IgD-negative memory B cell (primary cell): ENCODE results near the gene NOL4L. TPM values are rescaled to one million over a fixed set of nuclear protein-coding genes. Genes with fewer than 3 reads are reported as not detected.

Experiments
- H3K27ac Mint-ChIP-seq, 3 donors: one replicate each; pipeline ENCODE4 v1.8.0; 2020 to 2022; ENCODE audit warnings: mild to moderate bottlenecking in 3 of 3, mixed read lengths in 3 of 3, moderate library complexity in 1 of 3
- H3K27me3 Mint-ChIP-seq: one replicate; pipeline ENCODE4 v1.8.0; 2021; ENCODE audit warnings: mixed read lengths
- H3K36me3 Mint-ChIP-seq: one replicate; pipeline ENCODE4 v1.8.0; 2020; ENCODE audit warnings: mild to moderate bottlenecking, mixed read lengths
- H3K4me1 Mint-ChIP-seq, 3 donors: one replicate each; pipeline ENCODE4 v1.8.0; 2020 to 2022; ENCODE audit warnings: mixed read lengths in 3 of 3, mild to moderate bottlenecking in 1 of 3
- H3K4me3 Mint-ChIP-seq, 4 donors: one replicate each; pipeline ENCODE4 v1.8.0; 2020 to 2022; ENCODE audit warnings: mild to moderate bottlenecking in 4 of 4, mixed read lengths in 4 of 4, moderate library complexity in 3 of 4
- H3K9me3 Mint-ChIP-seq, 3 donors: one replicate each; pipeline ENCODE4 v1.8.0; 2020 to 2021; ENCODE audit warnings: mixed read lengths in 3 of 3, mild to moderate bottlenecking in 1 of 3
- polyA plus RNA-seq: library from polyadenylated mRNA; unstranded; fragments of 300-500 nt; fragmentation: Illumina TruSeq; gene quantifications from one replicate; pipeline ENCODE4 v1.2.3, GENCODE V29; 2021

NOL4L gene
- polyA plus RNA-seq, 1 donor from 2014 or later = 7.3 TPM

DNA sequence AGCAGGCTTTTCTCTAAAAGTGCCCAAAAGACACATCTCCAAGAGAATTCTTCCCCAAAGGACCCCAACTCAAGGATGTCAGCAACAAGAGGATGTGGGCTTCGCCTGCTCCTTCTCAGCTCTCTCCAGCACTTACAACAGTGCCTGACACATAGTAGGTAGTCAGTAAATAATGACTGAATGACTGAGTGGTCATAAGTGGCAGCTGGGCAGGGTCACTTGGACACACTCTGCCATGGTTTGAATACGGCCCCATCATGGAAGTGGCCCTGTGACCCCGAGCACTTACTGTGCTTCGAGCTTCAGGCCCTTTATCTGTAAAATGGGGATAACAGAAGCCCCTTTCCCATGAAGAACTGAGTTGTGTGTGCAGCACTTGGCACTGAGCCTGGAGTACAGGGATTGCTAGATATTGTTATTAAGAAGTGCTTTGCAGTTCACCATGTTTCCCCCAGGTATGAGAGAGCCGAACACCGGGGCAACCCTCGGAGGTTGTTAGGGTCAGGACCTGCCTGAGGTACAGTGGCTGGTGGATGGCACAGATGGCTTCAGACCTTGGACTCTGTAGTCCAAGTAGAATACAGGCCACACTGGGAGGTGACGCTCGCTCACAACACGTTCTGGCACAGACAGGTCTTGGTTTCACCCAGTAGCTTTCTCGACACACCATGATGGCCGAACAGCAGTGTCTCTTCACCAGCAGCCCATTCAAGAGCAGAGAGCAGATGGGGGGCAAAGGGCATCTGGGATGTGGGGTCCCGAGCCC is 56.0 kb downstream of the NOL4L start:
- H3K9me3 Mint-ChIP-seq = no peaks in the 10 kb centered on the region
- H3K36me3 Mint-ChIP-seq = peaks cover 3% of the 10 kb centered on the region
- H3K4me3 Mint-ChIP-seq = peak overlapping the region in 1 of 4 donors; percentile 20
- H3K27me3 Mint-ChIP-seq = no peaks in the 10 kb centered on the region
- H3K4me1 Mint-ChIP-seq = peaks cover 32 to 50% (median 38%) of the 10 kb centered on the region in 3 donors
- H3K27ac Mint-ChIP-seq = peak overlapping the region in 2 of 3 donors; percentile 62 to 83

DNA sequence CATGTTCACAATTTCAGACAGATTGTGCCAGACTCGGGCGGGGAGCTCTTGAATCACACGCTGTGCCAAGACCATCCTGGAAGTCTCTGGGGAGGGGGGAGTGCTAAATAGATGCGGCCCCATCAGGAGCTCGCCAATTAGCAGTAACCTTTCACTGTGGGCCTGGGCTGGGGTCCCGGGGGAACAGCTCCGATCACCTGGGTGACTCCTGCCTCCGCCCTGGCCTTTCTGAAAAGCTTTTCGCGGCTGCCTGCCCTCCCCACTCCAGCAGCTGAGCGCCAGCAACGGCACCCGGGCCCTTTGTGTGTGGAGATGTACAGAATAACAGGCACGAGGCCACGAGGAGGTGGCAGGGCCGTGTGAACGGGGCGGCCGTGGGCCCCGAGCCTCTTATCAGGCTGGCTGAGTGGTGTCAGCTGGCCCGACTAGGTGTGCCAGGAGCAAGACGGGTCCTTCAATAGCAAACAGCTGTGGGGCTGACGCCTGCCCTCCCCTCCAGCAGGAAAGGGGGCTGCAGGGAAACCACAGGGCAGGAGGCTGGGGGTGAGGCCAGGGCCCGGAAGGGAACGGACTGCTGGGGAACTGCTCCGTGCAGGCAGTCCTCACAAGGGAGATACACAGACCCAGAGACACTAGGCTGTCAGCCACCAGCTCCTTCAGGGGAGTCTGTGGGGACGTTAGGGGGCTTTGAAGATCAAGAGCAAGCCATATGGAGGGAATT is 56.8 kb downstream of the NOL4L start:
- Mint-ChIP-seq H3K9me3 (no peaks in the 10 kb centered on the region), H3K4me3 (peak overlapping the region in 2 of 4 donors; percentile 22 to 25), H3K36me3 (peaks cover 3% of the 10 kb centered on the region), H3K27ac (peak overlapping the region; percentile 53 to 83 (median 76)), H3K27me3 (no peaks in the 10 kb centered on the region), H3K4me1 (peaks cover 32 to 44% (median 33%) of the 10 kb centered on the region in 3 donors)

- Mint-ChIP-seq H3K9me3 (no peaks in the 10 kb centered on the region), H3K4me3 (peak overlapping the region in 2 of 4 donors; percentile 72 to 82), H3K36me3 (peaks cover 3% of the 10 kb centered on the region), H3K4me1 (peaks cover 38 to 46% (median 38%) of the 10 kb centered on the region in 3 donors), H3K27ac (peak overlapping the region; percentile 40 to 76 (median 53)), H3K27me3 (no peaks in the 10 kb centered on the region)
Measured at GRCh38 chr20:32527447-32528055, 57.6 kb downstream of the NOL4L start.

DNA sequence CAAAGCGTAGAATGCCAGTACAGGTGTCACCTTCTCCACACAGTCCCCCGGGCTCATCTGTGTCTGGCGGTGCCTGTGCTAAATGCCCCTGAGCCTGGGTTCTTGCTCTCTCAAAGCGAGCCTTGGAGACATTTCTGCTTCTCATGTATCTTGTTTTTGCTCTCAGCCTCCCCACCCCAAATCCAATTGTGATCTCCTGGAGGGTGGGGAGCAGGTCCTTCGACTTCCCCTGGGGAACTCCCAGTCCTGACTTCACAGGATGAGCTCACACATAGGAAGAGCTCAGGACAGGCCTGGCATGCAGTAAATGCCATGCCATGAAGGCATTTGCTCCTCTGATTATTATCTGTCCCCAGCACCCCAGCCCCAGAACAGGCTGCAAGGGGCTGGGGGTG is 58.1 kb downstream of the NOL4L start:
- Mint-ChIP-seq H3K27ac (peak overlapping the region; percentile 40 to 76 (median 47)), H3K4me3 (peak overlapping the region in 2 of 4 donors; percentile 70 to 82), H3K4me1 (peaks cover 35 to 49% (median 43%) of the 10 kb centered on the region in 3 donors), H3K9me3 (no peaks in the 10 kb centered on the region), H3K27me3 (no peaks in the 10 kb centered on the region), H3K36me3 (peaks cover 3% of the 10 kb centered on the region)

GRCh38 chr20:32526541-32526940 is 58.6 kb downstream of the NOL4L start:
- Mint-ChIP-seq H3K27me3 (no peaks in the 10 kb centered on the region), H3K4me3 (peak overlapping the region in 3 of 4 donors; percentile 63 to 77 (median 75)), H3K4me1 (peaks cover 33 to 50% (median 48%) of the 10 kb centered on the region in 3 donors), H3K9me3 (no peaks in the 10 kb centered on the region), H3K36me3 (peaks cover 3% of the 10 kb centered on the region), H3K27ac (peak overlapping the region in 2 of 3 donors; percentile 76)

GRCh38 chr20:32526125-32526524 is 59.0 kb downstream of the NOL4L start:
- no peaks in the 10 kb centered on the region for H3K27me3 Mint-ChIP-seq
- H3K27ac Mint-ChIP-seq = peak overlapping the region in 2 of 3 donors; percentile 76
- H3K4me3 Mint-ChIP-seq = peak overlapping the region in 3 of 4 donors; percentile 63 to 77 (median 75)
- H3K4me1 Mint-ChIP-seq = peaks cover 35 to 51% (median 50%) of the 10 kb centered on the region in 3 donors
- H3K9me3 Mint-ChIP-seq = no peaks in the 10 kb centered on the region
- H3K36me3 Mint-ChIP-seq = peaks cover 3% of the 10 kb centered on the region

- Mint-ChIP-seq H3K36me3 (peaks cover 7% of the 10 kb centered on the region), H3K9me3 (no peaks in the 10 kb centered on the region), H3K27me3 (no peaks in the 10 kb centered on the region), H3K4me1 (peaks cover 35 to 50% (median 49%) of the 10 kb centered on the region in 3 donors), H3K4me3 (no peak overlapping the region), H3K27ac (peak overlapping the region in 1 of 3 donors; percentile 46)
Measured at GRCh38 chr20:32524829-32525501, 60.2 kb downstream of the NOL4L start.

- Mint-ChIP-seq H3K27ac (peak overlapping the region; percentile 45 to 83 (median 57)), H3K36me3 (peaks cover 7% of the 10 kb centered on the region), H3K4me3 (peak overlapping the region in 1 of 4 donors; percentile 72), H3K4me1 (peaks cover 35 to 47% (median 38%) of the 10 kb centered on the region in 3 donors), H3K27me3 (no peaks in the 10 kb centered on the region), H3K9me3 (no peaks in the 10 kb centered on the region)
Measured at GRCh38 chr20:32523613-32524213, 61.4 kb downstream of the NOL4L start.

GRCh38 chr20:32522776-32523612 is 62.1 kb downstream of the NOL4L start:
- peaks cover 30 to 42% (median 36%) of the 10 kb centered on the region in 3 donors for H3K4me1 Mint-ChIP-seq
- peak overlapping the region in 2 of 4 donors; percentile 72 for H3K4me3 Mint-ChIP-seq
- H3K27me3 Mint-ChIP-seq = no peaks in the 10 kb centered on the region
- H3K9me3 Mint-ChIP-seq = no peaks in the 10 kb centered on the region
- H3K36me3 Mint-ChIP-seq = peaks cover 7% of the 10 kb centered on the region
- peak overlapping the region; percentile 45 to 83 (median 73) for H3K27ac Mint-ChIP-seq

DNA sequence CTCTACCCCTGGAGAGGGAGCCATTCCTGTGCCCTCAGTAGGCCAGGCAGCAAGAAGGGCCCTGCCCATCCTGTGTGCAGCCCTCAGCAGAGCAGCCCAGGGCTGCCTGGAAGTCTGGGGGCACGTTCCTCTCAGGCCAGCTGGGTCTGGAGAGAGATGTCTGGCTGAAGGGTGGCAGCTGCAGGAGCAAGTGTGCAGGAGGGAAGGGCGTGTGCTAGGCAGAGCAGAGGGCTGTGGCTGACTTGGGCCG is 62.7 kb downstream of the NOL4L start:
- no peaks in the 10 kb centered on the region for H3K9me3 Mint-ChIP-seq
- no peaks in the 10 kb centered on the region for H3K27me3 Mint-ChIP-seq
- H3K4me3 Mint-ChIP-seq = peak overlapping the region in 2 of 4 donors; percentile 30 to 72
- peaks cover 30 to 40% (median 36%) of the 10 kb centered on the region in 3 donors for H3K4me1 Mint-ChIP-seq
- H3K27ac Mint-ChIP-seq = peak overlapping the region in 2 of 3 donors; percentile 42 to 73
- peaks cover 7% of the 10 kb centered on the region for H3K36me3 Mint-ChIP-seq

- no peaks in the 10 kb centered on the region for H3K27me3 Mint-ChIP-seq
- peak overlapping the region in 3 of 4 donors; percentile 21 to 72 (median 52) for H3K4me3 Mint-ChIP-seq
- peaks cover 7% of the 10 kb centered on the region for H3K36me3 Mint-ChIP-seq
- peak overlapping the region in 2 of 3 donors; percentile 42 to 73 for H3K27ac Mint-ChIP-seq
- H3K9me3 Mint-ChIP-seq = no peaks in the 10 kb centered on the region
- H3K4me1 Mint-ChIP-seq = peaks cover 26 to 35% (median 32%) of the 10 kb centered on the region in 3 donors
Measured at GRCh38 chr20:32521780-32522525, 63.2 kb downstream of the NOL4L start.

DNA sequence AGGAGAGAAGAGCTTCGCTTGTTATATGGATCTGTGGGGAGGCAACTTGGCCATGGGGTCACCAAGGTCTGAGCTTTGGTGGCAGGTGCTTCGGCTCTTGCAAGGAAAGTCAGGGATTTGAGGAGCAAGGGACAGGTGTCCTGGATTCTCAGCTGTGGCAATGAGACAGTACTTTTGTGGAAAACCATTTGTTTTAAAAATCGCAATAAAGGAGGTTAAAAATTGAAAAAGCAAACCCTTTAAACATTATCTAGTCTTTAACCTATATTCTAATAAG is 64.3 kb downstream of the NOL4L start:
- Mint-ChIP-seq H3K9me3 (no peaks in the 10 kb centered on the region), H3K27me3 (no peaks in the 10 kb centered on the region), H3K36me3 (peaks cover 9% of the 10 kb centered on the region), H3K27ac (peak overlapping the region in 1 of 3 donors; percentile 39), H3K4me1 (peaks cover 15 to 25% (median 22%) of the 10 kb centered on the region in 3 donors), H3K4me3 (no peak overlapping the region)

DNA sequence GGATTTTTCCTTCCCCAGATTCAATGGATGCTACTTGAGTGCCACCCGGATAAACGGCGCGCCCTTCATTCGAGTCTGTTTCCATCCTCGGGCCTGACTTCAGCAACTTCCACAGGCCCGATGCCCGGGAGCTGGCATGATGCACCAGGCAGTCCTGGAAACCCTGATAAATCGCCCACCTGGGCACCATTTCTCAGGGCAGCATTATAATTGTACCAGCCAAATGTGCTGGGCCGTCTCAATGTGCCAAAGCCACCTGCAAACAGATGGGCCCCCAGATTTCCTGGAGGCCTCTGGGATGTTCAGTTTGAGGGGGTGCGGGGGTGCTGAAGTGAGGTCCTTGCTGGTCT is 65.8 kb downstream of the NOL4L start:
- no peak overlapping the region for H3K4me3 Mint-ChIP-seq
- no peaks in the 10 kb centered on the region for H3K9me3 Mint-ChIP-seq

More for the DNA sequence above, 65.8 kb downstream of the NOL4L start:
- H3K4me1 Mint-ChIP-seq = peaks cover 15 to 28% (median 22%) of the 10 kb centered on the region in 3 donors
- H3K36me3 Mint-ChIP-seq = peaks cover 15% of the 10 kb centered on the region
- H3K27me3 Mint-ChIP-seq = no peaks in the 10 kb centered on the region
- no peak overlapping the region for H3K27ac Mint-ChIP-seq
